Stimulated activated CD8-positive, alpha-beta memory T cell treated with anti-CD3 and anti-CD28 coated beads, Interleukin-2, amount 100 ng/mL, for 48 hours (primary cell): ENCODE results near the gene YJEFN3.

Source experiments
- DNase-seq, 2 donors: peaks; one replicate each; pipeline ENCODE4 v3.0.0-alpha.2; 2020; ENCODE audit warnings: low read depth in 2 of 2

YJEFN3 gene, protein sequence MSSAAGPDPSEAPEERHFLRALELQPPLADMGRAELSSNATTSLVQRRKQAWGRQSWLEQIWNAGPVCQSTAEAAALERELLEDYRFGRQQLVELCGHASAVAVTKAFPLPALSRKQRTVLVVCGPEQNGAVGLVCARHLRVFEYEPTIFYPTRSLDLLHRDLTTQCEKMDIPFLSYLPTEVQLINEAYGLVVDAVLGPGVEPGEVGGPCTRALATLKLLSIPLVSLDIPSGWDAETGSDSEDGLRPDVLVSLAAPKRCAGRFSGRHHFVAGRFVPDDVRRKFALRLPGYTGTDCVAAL

GRCh38 chr19:19528721-19529490, at the start of gene YJEFN3:
TSS of gene YJEFN3 (plus strand) at chr19:19528911. CDS start at chr19:19528933, 22 bp downstream.
- DNase-seq: no peak

GRCh38 chr19:19480688-19481087, 48.0 kb upstream of the YJEFN3 start:
- no peak for DNase-seq

DNA sequence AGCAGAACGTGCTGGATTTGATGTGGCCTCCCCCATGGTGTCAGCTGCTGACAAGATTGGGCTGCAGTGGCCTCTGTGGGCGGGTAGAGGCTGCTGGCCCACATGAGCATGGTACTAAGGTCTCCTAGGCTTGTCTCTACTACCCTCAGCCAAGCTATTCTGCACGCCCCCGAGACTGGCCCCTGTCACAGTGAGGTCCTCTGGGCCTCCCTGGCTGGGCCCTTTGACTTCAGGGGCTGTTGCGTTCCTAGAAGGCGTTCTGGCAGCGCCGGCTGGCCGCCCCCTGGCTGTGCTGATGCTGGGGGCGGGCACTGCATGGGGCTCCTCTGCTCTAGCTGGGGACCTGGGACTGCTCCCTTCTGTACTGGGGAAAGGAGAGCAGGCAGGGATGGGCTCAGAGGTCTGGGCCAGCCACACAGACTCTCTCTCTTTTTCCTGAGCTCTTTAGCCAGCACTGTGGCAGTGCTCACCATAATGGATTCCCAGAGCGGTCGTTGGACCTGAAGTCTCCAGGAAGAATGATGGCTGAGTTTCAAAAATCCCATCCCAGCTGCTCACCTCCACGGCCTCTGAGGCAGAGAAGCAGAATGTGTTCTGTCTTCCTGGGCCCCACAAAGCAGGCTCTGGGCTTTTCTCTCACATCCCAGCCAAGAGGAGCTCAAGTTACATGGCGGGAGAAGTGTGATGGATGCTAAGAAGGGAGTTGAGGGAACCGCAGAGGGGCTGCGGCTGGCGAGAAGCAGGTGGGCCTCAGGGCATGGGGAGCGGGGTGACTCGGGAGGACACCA, 45.7 kb upstream of the YJEFN3 start:
- DNase-seq: no peak

DNA sequence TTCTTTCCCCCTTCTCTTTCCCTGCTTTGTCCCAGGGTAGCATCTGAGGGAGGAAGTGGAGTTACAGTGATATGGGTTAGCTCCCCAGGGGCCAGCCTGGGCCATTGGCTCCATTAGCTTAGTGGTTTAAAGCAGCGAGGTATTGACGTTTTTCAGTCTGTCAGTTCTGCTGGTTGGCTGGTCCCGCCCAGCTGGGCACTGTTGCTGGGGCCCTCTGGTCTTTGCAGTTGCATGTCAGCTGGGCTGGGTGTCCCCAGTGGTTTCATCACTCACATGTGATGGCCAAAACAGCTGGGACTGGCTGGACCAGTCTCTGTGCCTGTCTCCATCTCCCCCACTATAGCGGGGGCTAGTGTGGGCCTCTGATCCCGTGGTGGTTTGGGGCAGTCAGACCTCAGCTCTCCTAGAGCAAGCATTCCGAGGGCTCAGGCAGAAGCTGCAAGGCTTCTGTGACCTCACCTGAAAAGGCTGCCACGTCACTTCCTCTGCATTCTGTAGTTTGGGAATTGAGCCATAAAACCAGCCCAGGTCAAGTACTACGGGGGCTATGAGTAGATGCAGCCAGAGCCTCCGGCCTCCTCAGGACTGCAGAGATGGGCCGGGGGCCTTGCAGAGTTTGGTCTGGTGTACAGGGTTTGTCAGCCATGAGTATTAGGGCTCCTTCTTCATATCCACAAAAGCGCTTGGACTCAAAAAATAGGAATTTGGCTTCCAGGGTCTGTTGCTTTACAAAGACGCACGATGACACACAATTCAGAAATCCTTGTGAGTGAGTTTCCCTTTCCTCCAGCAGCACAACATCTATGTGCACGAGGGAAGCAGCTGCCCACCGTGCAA, 43.3 kb upstream of the YJEFN3 start:
- no peak for DNase-seq

DNA sequence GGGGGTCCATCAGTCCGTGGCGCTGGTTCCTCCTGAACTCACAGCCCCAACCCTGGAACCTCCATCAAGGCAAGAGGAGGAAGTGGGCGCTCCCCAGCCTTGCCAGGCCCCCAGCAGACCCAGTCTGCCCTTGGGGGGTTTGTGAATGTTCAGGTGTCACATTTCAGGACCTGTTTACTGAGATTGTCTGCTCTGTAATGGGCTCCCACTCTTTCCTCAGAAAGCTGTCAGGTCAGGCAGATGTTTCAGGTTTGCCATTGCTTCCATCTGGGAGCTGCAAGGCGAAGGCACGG, 42.8 kb upstream of the YJEFN3 start:
- no peak for DNase-seq

GRCh38 chr19:19486343-19487076, 42.2 kb upstream of the YJEFN3 start:
- no peak for DNase-seq

GRCh38 chr19:19487077-19487949, 41.4 kb upstream of the YJEFN3 start:
- no peak for DNase-seq

- no peak for DNase-seq
Observed at GRCh38 chr19:19487950-19488874, 40.5 kb upstream of the YJEFN3 start.

DNA sequence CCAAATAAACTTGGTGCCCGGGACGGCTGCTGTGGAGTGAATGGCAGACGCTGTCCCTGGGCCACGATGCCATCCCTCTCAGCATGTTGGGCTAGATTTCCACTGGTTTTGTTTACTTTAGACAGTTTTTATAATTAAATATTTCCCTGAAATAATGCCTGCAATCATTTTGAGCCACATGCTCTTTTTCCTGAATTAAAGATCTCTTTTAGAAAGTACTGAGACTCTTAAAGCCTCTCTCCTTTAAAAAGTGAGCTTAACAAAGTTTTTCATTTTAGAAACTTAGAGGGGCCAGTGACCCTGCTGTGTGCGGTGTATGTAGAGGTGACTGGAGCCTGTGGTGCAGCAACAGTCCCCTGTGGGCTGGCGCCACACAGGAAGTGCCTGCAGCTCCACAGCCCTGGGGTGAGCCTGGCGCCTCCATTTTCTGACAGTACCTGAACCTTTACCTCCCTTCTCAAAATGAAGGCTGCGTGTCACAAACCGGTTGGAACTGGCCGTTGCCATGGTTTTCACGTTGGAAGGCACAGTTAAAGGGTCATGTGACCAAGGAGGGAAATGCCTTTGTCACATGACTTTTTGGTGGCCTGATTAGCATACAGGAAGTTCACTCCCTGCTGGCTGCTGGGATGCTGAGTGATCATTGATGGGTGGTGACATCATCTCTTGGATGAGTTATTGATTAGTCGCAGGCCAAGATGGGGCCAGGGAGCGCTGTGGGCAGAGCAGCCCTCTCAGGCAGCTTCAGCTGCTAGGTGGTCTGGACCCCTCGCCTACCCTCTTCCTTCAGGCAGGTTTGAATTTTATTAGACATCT, 39.6 kb upstream of the YJEFN3 start:
- DNase-seq: peak; percentile 60 to 72

DNA sequence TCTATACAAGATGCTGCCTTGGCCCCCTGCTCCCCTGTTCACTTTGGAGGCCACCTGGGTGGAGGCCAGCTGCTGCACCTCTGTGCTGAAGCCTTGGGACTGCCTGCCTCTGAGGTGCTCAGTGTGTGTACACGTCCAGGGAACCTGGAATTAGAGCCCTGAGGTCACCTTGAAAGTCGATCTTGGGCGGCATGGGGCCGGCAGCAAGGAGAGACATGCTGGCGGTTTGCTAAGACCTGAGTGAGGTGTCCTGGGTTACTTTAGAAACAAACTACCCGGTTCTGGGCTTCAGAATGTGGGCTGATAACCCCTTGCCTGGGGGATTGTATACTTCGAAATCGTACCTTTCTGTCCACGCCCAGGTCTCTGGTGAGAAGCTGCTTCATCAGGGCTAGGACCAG, 38.9 kb upstream of the YJEFN3 start:
- no peak for DNase-seq

- peak; percentile 51 to 69 for DNase-seq
Observed at GRCh38 chr19:19490214-19490968, 38.3 kb upstream of the YJEFN3 start.

- no peak for DNase-seq
Observed at GRCh38 chr19:19491321-19492025, 37.2 kb upstream of the YJEFN3 start.

DNA sequence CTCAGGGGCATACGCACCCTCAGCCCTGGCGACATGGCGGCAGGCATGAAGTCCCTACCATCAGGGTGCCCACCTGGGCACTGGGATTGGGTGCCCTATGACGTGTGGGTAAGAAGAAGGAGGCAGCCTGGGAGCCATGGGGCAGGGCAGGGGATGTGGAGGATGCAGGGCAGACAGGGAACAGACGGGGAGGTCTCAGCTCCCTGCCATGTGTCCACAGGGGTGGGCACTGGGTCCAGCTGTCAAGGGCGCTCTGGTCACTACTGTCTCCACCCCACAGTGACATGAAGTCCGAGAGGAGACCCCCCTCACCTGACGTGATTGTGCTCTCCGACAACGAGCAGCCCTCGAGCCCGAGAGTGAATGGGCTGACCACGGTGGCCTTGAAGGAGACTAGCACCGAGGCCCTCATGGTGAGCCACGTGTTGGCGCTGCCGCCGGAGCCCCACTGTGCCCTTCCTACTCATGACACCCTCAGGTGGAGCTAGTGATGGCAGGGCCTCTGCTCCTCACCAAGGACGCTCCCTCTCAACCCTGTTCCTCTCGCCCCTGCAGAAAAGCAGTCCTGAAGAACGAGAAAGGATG, 36.6 kb upstream of the YJEFN3 start:
- DNase-seq: no peak

- DNase-seq: no peak
Observed at GRCh38 chr19:19493841-19494546, 34.7 kb upstream of the YJEFN3 start.
